Trophoblast cell (in vitro differentiated cells and primary cell): Measurements from ENCODE around the gene GCSH.

Experiments used
- DNase-seq, 2 donors: peaks; one replicate each; pipeline ENCODE4 v3.0.0-alpha.2; 2016
- H2AFZ ChIP-seq: 2 replicates; pipeline ENCODE4 v1.6.1; 2013; ENCODE audit warnings: low read length, moderate library complexity, mild to moderate bottlenecking; ENCODE audit not compliant: insufficient read depth, poor library complexity
- H2AK5ac ChIP-seq: 2 replicates; pipeline ENCODE4 v1.6.1; 2013; ENCODE audit warnings: mild to moderate bottlenecking, low read length
- H2BK120ac ChIP-seq: 2 replicates; pipeline ENCODE4 v1.6.1; 2013; ENCODE audit warnings: low read length, mild to moderate bottlenecking, moderate library complexity; ENCODE audit not compliant: insufficient read depth, poor library complexity
- H2BK12ac ChIP-seq: 2 replicates; pipeline ENCODE4 v1.6.1; 2013; ENCODE audit warnings: mild to moderate bottlenecking, low read length, moderate library complexity
- H2BK5ac ChIP-seq: 2 replicates; pipeline ENCODE4 v1.6.1; 2013; ENCODE audit warnings: low read length, low read depth, moderate library complexity, mild to moderate bottlenecking; ENCODE audit not compliant: poor library complexity
- H3K14ac ChIP-seq: 2 replicates; pipeline ENCODE4 v1.6.1; 2013; ENCODE audit warnings: mild to moderate bottlenecking, low read length
- H3K18ac ChIP-seq: 2 replicates; pipeline ENCODE4 v1.6.1; 2013; ENCODE audit warnings: mild to moderate bottlenecking, low read length
- H3K23ac ChIP-seq: 2 replicates; pipeline ENCODE4 v1.6.1; 2013; ENCODE audit warnings: low read length
- H3K27ac ChIP-seq: 2 replicates; pipeline ENCODE4 v1.5.1; 2013; ENCODE audit warnings: low read depth, mild to moderate bottlenecking, inconsistent platforms, low read length, moderate library complexity
- H3K27me3 ChIP-seq: 2 replicates; pipeline ENCODE4 v1.6.1; 2013; ENCODE audit warnings: inconsistent platforms, mild to moderate bottlenecking, low read length, moderate library complexity; ENCODE audit not compliant: insufficient read depth
- H3K36me3 ChIP-seq, 2 experiments: 1 replicate in 1 of 2; 2 replicates in 1 of 2; pipeline ENCODE4 v1.6.1; 2013; ENCODE audit warnings: low read length in 2 of 2, mild to moderate bottlenecking in 2 of 2, moderate library complexity in 1 of 2; ENCODE audit not compliant: insufficient read depth in 2 of 2, control insufficient read depth in 1 of 2
- H3K4ac ChIP-seq: 2 replicates; pipeline ENCODE4 v1.6.1; 2013; ENCODE audit warnings: low read depth, mild to moderate bottlenecking, low read length, moderate library complexity
- H3K4me1 ChIP-seq, 2 experiments: 1 replicate in 1 of 2; 2 replicates in 1 of 2; pipeline ENCODE4 v1.6.1; 2013; ENCODE audit warnings: low read length in 2 of 2, mild to moderate bottlenecking in 2 of 2, moderate library complexity in 1 of 2; ENCODE audit not compliant: insufficient read depth in 2 of 2, control insufficient read depth in 1 of 2
- H3K4me2 ChIP-seq: 2 replicates; pipeline ENCODE4 v1.6.1; 2013; ENCODE audit warnings: inconsistent platforms, mild to moderate bottlenecking, low read length, moderate library complexity
- H3K4me3 ChIP-seq: 2 replicates; pipeline ENCODE4 v1.5.1; 2013; ENCODE audit warnings: mild to moderate bottlenecking, low read depth, low read length, inconsistent platforms
- H3K79me1 ChIP-seq: one replicate; pipeline ENCODE4 v1.6.1; 2013; ENCODE audit warnings: low read length
- H3K79me2 ChIP-seq: 2 replicates; pipeline ENCODE4 v1.6.1; 2013; ENCODE audit warnings: low read length, mild to moderate bottlenecking; ENCODE audit not compliant: control insufficient read depth, insufficient read depth, poor library complexity
- H3K9ac ChIP-seq: 2 replicates; pipeline ENCODE4 v1.6.1; 2013; ENCODE audit warnings: mild to moderate bottlenecking, low read length
- H3K9me3 ChIP-seq: 2 replicates; pipeline ENCODE4 v1.6.1; 2013; ENCODE audit warnings: low read depth, mild to moderate bottlenecking, control low read depth, inconsistent platforms, low read length; ENCODE audit not compliant: insufficient read depth
- H4K12ac ChIP-seq: 2 replicates; pipeline ENCODE4 v1.6.1; 2013; ENCODE audit warnings: low read depth, mild to moderate bottlenecking, low read length, moderate library complexity
- H4K8ac ChIP-seq: 2 replicates; pipeline ENCODE4 v1.6.1; 2013; ENCODE audit warnings: low read depth, mild to moderate bottlenecking, low read length, moderate library complexity
- H4K91ac ChIP-seq: one replicate; pipeline ENCODE4 v1.6.1; 2013; ENCODE audit warnings: low read depth, mild to moderate bottlenecking, low read length, moderate library complexity
- WGBS: extraction: QIAGEN DNeasy Blood & Tissue Kit; methylation state at CpG from one replicate; pipeline ENCODE4 v1.1.7; 2013; ENCODE audit warnings: missing lambda C conversion rate; ENCODE audit not compliant: insufficient read length, insufficient coverage; ENCODE audit errors: extremely low coverage; 5-methylcytosine and 5-hydroxymethylcytosine counted together

GCSH gene

GRCh38 chr16:81061871-81062608, 34.2 kb downstream of the GCSH start:
- H3K36me3 ChIP-seq: peaks cover 2 to 3% of the 10 kb centered on the region in 2 experiments
- no peaks in the 10 kb centered on the region for H3K79me1 ChIP-seq
- H3K27ac ChIP-seq: no peak overlapping the region
- no peak overlapping the region for H4K8ac ChIP-seq
- H3K9me3 ChIP-seq: no peaks in the 10 kb centered on the region
- H3K79me2 ChIP-seq: no peaks in the 10 kb centered on the region
- H2BK5ac ChIP-seq: no peak overlapping the region
- H4K12ac ChIP-seq: no peak overlapping the region
- H3K4me2 ChIP-seq: no peak overlapping the region
- DNase-seq: no peak
- H3K27me3 ChIP-seq: no peaks in the 10 kb centered on the region
- no peak overlapping the region for H2BK120ac ChIP-seq
- H2AK5ac ChIP-seq: no peak overlapping the region
- H3K4me1 ChIP-seq: peaks cover 0 to 6% of the 10 kb centered on the region in 2 experiments
- no peak overlapping the region for H4K91ac ChIP-seq
- no peak overlapping the region for H3K23ac ChIP-seq
- no peak overlapping the region for H3K14ac ChIP-seq
- H3K18ac ChIP-seq: no peak overlapping the region
- no peak overlapping the region for H3K4ac ChIP-seq
- no peak overlapping the region for H3K9ac ChIP-seq
- no CpG with 5 or more reads among the region's 10 CpGs for WGBS
- H2BK12ac ChIP-seq: no peak overlapping the region
- H2AFZ ChIP-seq: no peak overlapping the region
- H3K4me3 ChIP-seq: no peak overlapping the region

GRCh38 chr16:81061307-81061640, 34.9 kb downstream of the GCSH start:
- Histone ChIP-seq H2AFZ (no peak overlapping the region), H3K9me3 (no peaks in the 10 kb centered on the region), H3K36me3 (peaks cover 2 to 3% of the 10 kb centered on the region in 2 experiments), H4K91ac (no peak overlapping the region), H3K4me1 (peaks cover 0 to 6% of the 10 kb centered on the region in 2 experiments), H3K79me1 (no peaks in the 10 kb centered on the region), H3K27me3 (no peaks in the 10 kb centered on the region), H3K9ac (no peak overlapping the region), H3K4ac (no peak overlapping the region), H3K14ac (no peak overlapping the region), H2BK120ac (no peak overlapping the region), H3K4me2 (no peak overlapping the region), H3K4me3 (no peak overlapping the region), H2AK5ac (no peak overlapping the region), H3K79me2 (no peaks in the 10 kb centered on the region), H3K18ac (no peak overlapping the region), H4K8ac (no peak overlapping the region), H2BK12ac (no peak overlapping the region), H2BK5ac (no peak overlapping the region), H3K23ac (no peak overlapping the region), H4K12ac (no peak overlapping the region), H3K27ac (no peak overlapping the region)
- no peak for DNase-seq
- no CpG with 5 or more reads among the region's 10 CpGs for WGBS

- 100% methylated on average over 1 of the region's 14 CpGs for WGBS
- Histone ChIP-seq H3K4me2 (no peak overlapping the region), H3K18ac (no peak overlapping the region), H2BK12ac (no peak overlapping the region), H4K91ac (no peak overlapping the region), H3K27ac (no peak overlapping the region), H3K27me3 (no peaks in the 10 kb centered on the region), H3K79me2 (no peaks in the 10 kb centered on the region), H2AFZ (no peak overlapping the region), H3K79me1 (no peaks in the 10 kb centered on the region), H3K4me1 (peaks cover 0 to 6% of the 10 kb centered on the region in 2 experiments), H2BK120ac (no peak overlapping the region), H3K23ac (no peak overlapping the region), H3K4me3 (no peak overlapping the region), H4K12ac (no peak overlapping the region), H4K8ac (no peak overlapping the region), H3K9me3 (no peaks in the 10 kb centered on the region), H2AK5ac (no peak overlapping the region), H3K9ac (no peak overlapping the region), H3K14ac (no peak overlapping the region), H2BK5ac (no peak overlapping the region), H3K4ac (no peak overlapping the region), H3K36me3 (peaks cover 2 to 3% of the 10 kb centered on the region in 2 experiments)
- no peak for DNase-seq
Observed at GRCh38 chr16:81060576-81061306, 35.5 kb downstream of the GCSH start.

- H4K91ac ChIP-seq: no peak overlapping the region
- no peak overlapping the region for H4K8ac ChIP-seq
- no peak overlapping the region for H2BK12ac ChIP-seq
- H3K23ac ChIP-seq: no peak overlapping the region
- no peak overlapping the region for H3K18ac ChIP-seq
- WGBS: no CpG with 5 or more reads among the region's 11 CpGs
- no peak overlapping the region for H3K4me3 ChIP-seq
- no peak overlapping the region for H2BK5ac ChIP-seq
- H3K36me3 ChIP-seq: no peaks in the 10 kb centered on the region
- H3K14ac ChIP-seq: no peak overlapping the region
- H3K9me3 ChIP-seq: no peaks in the 10 kb centered on the region
- no peak overlapping the region for H4K12ac ChIP-seq
- H3K79me2 ChIP-seq: no peaks in the 10 kb centered on the region
- no peaks in the 10 kb centered on the region for H3K27me3 ChIP-seq
- H3K9ac ChIP-seq: no peak overlapping the region
- no peak overlapping the region for H2BK120ac ChIP-seq
- H3K4me2 ChIP-seq: no peak overlapping the region
- H3K4me1 ChIP-seq: no peaks in the 10 kb centered on the region
- no peaks in the 10 kb centered on the region for H3K79me1 ChIP-seq
- no peak overlapping the region for H2AK5ac ChIP-seq
- no peak overlapping the region for H2AFZ ChIP-seq
- no peak overlapping the region for H3K27ac ChIP-seq
- no peak for DNase-seq
- no peak overlapping the region for H3K4ac ChIP-seq
Observed at GRCh38 chr16:81053761-81054160, 42.4 kb downstream of the GCSH start.
